ENCODE measurements around the gene RAB3B.

GRCh38 chr1:51973587-51974474 is 16.7 kb downstream of the RAB3B start:
- TF ChIP-seq, protein P1, sequence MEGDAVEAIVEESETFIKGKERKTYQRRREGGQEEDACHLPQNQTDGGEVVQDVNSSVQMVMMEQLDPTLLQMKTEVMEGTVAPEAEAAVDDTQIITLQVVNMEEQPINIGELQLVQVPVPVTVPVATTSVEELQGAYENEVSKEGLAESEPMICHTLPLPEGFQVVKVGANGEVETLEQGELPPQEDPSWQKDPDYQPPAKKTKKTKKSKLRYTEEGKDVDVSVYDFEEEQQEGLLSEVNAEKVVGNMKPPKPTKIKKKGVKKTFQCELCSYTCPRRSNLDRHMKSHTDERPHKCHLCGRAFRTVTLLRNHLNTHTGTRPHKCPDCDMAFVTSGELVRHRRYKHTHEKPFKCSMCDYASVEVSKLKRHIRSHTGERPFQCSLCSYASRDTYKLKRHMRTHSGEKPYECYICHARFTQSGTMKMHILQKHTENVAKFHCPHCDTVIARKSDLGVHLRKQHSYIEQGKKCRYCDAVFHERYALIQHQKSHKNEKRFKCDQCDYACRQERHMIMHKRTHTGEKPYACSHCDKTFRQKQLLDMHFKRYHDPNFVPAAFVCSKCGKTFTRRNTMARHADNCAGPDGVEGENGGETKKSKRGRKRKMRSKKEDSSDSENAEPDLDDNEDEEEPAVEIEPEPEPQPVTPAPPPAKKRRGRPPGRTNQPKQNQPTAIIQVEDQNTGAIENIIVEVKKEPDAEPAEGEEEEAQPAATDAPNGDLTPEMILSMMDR (IDR thresholded peaks at IDR 0.05; ENCODE audit: insufficient read depth, low read length), result no peak
- TF ChIP-seq POLR2AphosphoS5 (IDR thresholded peaks at IDR 0.05; ENCODE audit: low read depth) (no peak), GABPA (IDR thresholded peaks at IDR 0.05; ENCODE audit: low read depth) (no peak), SPI1 (IDR thresholded peaks at IDR 0.05; ENCODE audit: borderline replicate concordance, low read depth) (no peak)
- TF ChIP-seq, protein P2, sequence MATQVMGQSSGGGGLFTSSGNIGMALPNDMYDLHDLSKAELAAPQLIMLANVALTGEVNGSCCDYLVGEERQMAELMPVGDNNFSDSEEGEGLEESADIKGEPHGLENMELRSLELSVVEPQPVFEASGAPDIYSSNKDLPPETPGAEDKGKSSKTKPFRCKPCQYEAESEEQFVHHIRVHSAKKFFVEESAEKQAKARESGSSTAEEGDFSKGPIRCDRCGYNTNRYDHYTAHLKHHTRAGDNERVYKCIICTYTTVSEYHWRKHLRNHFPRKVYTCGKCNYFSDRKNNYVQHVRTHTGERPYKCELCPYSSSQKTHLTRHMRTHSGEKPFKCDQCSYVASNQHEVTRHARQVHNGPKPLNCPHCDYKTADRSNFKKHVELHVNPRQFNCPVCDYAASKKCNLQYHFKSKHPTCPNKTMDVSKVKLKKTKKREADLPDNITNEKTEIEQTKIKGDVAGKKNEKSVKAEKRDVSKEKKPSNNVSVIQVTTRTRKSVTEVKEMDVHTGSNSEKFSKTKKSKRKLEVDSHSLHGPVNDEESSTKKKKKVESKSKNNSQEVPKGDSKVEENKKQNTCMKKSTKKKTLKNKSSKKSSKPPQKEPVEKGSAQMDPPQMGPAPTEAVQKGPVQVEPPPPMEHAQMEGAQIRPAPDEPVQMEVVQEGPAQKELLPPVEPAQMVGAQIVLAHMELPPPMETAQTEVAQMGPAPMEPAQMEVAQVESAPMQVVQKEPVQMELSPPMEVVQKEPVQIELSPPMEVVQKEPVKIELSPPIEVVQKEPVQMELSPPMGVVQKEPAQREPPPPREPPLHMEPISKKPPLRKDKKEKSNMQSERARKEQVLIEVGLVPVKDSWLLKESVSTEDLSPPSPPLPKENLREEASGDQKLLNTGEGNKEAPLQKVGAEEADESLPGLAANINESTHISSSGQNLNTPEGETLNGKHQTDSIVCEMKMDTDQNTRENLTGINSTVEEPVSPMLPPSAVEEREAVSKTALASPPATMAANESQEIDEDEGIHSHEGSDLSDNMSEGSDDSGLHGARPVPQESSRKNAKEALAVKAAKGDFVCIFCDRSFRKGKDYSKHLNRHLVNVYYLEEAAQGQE (IDR thresholded peaks at IDR 0.05; ENCODE audit: insufficient replicate concordance, low read depth), result no peak
